D721Med (cell line): ENCODE results near the gene ESPNL.
"Not testable (repeated sequence)": the region's sequence is repeated elsewhere in the genome, so short reads cannot be mapped to it uniquely, and the experiment has no call there.

ENCODE experiments used
- DNase-seq: peaks from one replicate; pipeline ENCODE4 v3.0.0; 2011; ENCODE audit warnings: low spot score; ENCODE audit not compliant: insufficient read length
- FAIRE-seq: peaks from 2 replicates; lab custom pipeline; 2011; peaks lifted over from hg19 to GRCh38; lab: Jason Lieb, UNC
- TF ChIP-seq, protein P1 (sequence below): IDR thresholded peaks from 2 replicates; pipeline ENCODE4 v1.5.1; 2012; ENCODE audit warnings: mild to moderate bottlenecking, control low read depth; ENCODE audit not compliant: insufficient read depth; ENCODE audit errors: missing control alignments

The ESPNL gene

DNA sequence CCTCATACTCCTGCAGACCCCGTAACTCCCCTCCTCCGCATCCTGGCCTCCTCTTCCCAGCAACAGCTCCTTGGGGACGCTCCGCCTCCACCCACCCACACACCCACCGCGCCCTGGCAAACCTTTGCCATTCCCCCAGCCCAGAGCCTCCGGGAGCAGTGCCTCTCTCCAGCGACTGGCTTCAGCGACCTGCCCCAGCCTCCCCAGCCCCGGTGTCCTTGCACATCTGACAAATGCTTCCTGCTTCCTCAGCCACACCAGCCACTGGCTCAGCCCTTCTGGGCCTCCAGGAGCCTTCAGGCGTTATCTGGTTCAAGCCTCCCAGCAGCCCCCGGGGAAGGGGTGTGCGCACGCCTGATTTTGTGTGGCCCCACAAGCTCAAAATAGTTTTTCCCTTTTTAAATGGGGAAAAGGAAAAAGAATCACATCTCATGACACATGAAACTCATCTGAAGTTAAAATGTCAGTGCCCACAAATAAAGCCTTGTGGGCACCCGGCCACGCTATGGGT is 14.2 kb downstream of the ESPNL start:
- DNase-seq: no peak
- TF ChIP-seq, protein P1, sequence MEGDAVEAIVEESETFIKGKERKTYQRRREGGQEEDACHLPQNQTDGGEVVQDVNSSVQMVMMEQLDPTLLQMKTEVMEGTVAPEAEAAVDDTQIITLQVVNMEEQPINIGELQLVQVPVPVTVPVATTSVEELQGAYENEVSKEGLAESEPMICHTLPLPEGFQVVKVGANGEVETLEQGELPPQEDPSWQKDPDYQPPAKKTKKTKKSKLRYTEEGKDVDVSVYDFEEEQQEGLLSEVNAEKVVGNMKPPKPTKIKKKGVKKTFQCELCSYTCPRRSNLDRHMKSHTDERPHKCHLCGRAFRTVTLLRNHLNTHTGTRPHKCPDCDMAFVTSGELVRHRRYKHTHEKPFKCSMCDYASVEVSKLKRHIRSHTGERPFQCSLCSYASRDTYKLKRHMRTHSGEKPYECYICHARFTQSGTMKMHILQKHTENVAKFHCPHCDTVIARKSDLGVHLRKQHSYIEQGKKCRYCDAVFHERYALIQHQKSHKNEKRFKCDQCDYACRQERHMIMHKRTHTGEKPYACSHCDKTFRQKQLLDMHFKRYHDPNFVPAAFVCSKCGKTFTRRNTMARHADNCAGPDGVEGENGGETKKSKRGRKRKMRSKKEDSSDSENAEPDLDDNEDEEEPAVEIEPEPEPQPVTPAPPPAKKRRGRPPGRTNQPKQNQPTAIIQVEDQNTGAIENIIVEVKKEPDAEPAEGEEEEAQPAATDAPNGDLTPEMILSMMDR: no peak
- no peak for FAIRE-seq

DNA sequence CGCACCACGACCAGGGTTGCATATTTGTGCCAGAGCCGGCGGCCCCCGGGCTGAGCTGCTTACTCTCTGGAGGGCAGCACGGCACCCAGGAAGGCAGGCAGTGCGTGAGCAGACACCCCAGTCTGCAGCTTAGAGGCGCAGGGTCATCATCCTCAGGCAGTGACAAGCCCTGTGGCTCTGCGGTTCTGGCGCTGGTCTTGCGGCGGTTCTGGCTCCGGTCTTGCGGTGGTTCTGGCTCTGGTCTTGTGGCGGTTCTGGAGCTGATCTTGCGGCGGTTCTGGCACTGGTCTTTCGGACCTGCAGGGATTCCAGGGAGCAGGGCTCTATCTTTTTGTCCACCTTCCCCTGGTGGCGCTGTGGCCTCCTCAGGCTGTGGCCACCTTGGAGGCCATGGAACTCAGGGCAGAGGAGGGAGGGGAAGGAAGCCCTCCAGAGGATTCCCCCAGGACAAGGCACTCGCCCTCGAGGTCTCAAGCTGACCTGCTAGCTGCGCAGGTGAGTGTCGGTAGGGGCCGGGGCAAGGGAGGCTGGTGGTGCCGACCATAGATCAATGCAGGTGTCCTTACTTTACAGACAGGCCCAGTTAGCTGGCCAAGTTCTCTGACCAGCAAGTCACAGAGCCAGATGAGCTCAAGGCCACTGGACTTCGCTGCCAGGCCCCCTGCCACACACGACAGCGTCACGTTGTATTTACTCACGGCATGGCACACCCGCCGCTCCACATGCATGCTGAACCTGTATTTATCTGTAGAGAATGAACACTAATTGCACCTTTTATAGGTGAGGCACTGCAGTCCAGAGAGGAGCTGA is 14.9 kb downstream of the ESPNL start:
- DNase-seq (no peak), FAIRE-seq (no peak)
- TF ChIP-seq, protein P1: no peak

DNA sequence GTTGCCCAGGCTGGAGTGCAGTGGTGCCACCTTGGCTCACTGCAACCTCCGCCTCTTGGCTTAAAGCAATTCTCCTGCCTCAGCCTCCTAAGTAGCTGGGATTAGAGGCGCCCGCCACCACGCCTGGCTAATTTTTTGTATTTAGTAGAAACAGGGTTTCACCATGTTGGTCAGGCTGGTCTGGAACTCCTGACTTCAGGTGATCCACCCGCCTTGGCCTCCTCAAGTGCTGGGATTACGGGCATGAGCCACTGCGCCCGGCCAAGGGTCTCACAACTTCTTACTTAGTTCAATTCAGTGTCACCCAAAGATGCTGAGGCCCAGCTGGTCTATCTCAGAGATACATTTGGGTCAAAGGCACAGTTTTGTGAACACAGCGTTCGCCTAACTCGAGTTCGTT is 15.6 kb downstream of the ESPNL start:
- not testable (repeated sequence) for DNase-seq, FAIRE-seq

- TF ChIP-seq, protein P1: no peak
- FAIRE-seq: no peak
- no peak for DNase-seq
Observed at GRCh38 chr2:238116298-238117198, 16.4 kb downstream of the ESPNL start.

DNA sequence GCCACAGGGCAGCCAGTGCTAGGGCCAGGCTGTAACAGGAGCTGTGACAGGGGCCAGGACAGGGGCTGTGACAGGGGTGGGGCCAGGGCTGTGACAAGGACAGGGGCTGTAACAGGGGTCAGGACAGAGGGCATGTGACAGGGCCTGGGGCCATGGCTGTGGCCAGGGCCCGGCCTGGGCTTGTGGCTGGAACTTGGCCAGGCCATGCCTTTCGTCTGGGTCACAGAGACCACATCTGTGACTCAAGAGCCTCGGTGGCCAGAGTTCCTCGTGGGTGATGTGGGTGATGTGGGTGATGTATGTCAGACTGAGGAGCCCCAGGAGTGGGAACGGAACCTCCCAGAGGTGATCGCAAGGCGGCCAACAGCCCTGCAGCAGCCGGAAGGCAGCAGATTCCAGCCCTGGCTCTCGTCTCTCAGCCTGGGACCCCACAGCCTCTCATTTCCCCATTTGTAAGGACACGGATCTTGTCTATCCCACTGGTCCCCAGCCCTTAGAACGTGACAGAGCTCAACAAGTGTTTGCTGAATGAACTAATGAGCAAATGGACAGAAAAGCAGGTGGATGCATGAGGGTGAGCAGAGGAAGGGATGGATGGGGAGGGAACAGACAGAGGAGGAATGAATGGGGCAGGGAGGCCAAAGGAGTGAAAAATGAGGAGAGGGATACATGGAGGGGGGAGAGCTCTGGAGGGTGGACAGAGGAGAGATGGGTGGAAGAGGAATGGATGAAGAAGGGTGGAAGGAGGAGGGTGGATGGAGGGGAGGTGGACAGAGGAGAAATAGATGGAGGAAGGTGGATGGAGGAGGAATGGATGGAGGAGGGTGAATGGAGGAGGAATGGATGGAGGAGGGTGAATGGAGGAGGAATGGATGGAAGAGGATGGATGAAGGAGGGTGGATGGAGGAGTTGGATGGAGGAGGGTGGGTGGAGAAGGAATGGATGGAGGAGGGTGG is 17.3 kb downstream of the ESPNL start:
- no peak for DNase-seq
- TF ChIP-seq, protein P1: no peak

GRCh38 chr2:238119756-238120462 is 19.8 kb downstream of the ESPNL start:
- FAIRE-seq (no peak), DNase-seq (no peak)
- TF ChIP-seq, protein P1: no peak

More for the DNA sequence above, 17.3 kb downstream of the ESPNL start:
- FAIRE-seq: no peak
